Colonic mucosa (tissue), 4 donors: Measurements from ENCODE around the gene OPTC. TPM values are rescaled to one million over a fixed set of nuclear protein-coding genes. Genes with fewer than 3 reads are reported as not detected.

ENCODE experiments used
- DNase-seq: peaks from one replicate; pipeline ENCODE4 v3.0.0-alpha.2; 2020
- H3K27ac ChIP-seq: fragments of 200-600 bp; one replicate; pipeline ENCODE4 v1.8.0; 2021
- H3K27me3 ChIP-seq: fragments of 200-600 bp; one replicate; pipeline ENCODE4 v1.8.0; 2021
- H3K36me3 ChIP-seq: fragments of 200-600 bp; one replicate; pipeline ENCODE4 v1.8.0; 2021
- H3K4me1 ChIP-seq: fragments of 200-600 bp; one replicate; pipeline ENCODE4 v1.8.0; 2021; ENCODE audit warnings: mild to moderate bottlenecking
- H3K4me3 ChIP-seq: fragments of 200-600 bp; one replicate; pipeline ENCODE4 v1.8.0; 2021
- H3K9ac ChIP-seq, 2 donors: one replicate each; pipeline ENCODE4 v1.7.0; 2013; ENCODE audit warnings: control low read depth in 2 of 2, low read depth in 2 of 2, low read length in 2 of 2
- H3K9me3 ChIP-seq: fragments of 200-600 bp; one replicate; pipeline ENCODE4 v1.8.0; 2021
- intact Hi-C: fragments of 100-400 bp; cut with DNase I; formaldehyde crosslinking; loops from one replicate; pipeline ENCODE4 v1.14.1; 2022
- total RNA-seq, 2 donors: library from RNA; stranded (reverse); fragmentation: NEBNext Ultra II Directional in 1 of 2; extraction: Animal tissue kit (Norgen Biotek cat#: 25700) in 1 of 2; gene quantifications; one replicate each; pipeline ENCODE4 v1.2.1, GENCODE V29; 2021
- TF ChIP-seq, protein P1 (sequence below): fragments of 200-600 bp; IDR thresholded peaks from one replicate; pipeline ENCODE4 v1.8.0; 2022; ENCODE audit warnings: antibody characterized with exemption, mild to moderate bottlenecking
- donor health status: healthy.
- donor health status: DM: no; HTN: no; CAD: no.
- donor health status: DM: no; HTN: no; CAD: no.

OPTC gene
- total RNA-seq, 2 donors from 2014 or later = not detected

DNA sequence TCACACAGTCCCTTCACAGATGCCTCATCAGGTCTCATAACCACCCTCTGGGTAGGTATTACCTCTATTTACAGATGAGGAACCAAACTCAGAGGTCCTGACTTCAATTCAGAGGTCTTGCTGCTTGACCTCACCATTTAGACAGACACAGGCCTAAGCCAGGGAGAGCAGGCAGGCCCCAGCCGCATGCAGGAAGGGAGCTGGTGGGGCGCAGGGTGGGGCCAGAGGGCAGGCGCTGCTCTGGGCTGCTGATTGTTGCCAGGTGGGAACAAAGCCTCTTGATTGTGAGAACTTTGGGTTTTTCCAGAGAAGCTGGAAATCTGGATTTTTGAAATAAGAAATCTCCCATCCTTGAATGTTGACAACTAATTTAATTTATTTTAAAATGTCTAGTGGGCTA lies 38.2 kb upstream of the OPTC start:
- Histone ChIP-seq H3K9me3 (no peaks in the 10 kb centered on the region), H3K27ac (no peak overlapping the region), H3K9ac (no peak overlapping the region), H3K27me3 (no peaks in the 10 kb centered on the region), H3K36me3 (no peaks in the 10 kb centered on the region), H3K4me1 (no peaks in the 10 kb centered on the region), H3K4me3 (no peak overlapping the region)
- DNase-seq = no peak
- intact Hi-C loops = no loop called here
- TF ChIP-seq, protein P1, sequence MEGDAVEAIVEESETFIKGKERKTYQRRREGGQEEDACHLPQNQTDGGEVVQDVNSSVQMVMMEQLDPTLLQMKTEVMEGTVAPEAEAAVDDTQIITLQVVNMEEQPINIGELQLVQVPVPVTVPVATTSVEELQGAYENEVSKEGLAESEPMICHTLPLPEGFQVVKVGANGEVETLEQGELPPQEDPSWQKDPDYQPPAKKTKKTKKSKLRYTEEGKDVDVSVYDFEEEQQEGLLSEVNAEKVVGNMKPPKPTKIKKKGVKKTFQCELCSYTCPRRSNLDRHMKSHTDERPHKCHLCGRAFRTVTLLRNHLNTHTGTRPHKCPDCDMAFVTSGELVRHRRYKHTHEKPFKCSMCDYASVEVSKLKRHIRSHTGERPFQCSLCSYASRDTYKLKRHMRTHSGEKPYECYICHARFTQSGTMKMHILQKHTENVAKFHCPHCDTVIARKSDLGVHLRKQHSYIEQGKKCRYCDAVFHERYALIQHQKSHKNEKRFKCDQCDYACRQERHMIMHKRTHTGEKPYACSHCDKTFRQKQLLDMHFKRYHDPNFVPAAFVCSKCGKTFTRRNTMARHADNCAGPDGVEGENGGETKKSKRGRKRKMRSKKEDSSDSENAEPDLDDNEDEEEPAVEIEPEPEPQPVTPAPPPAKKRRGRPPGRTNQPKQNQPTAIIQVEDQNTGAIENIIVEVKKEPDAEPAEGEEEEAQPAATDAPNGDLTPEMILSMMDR = no peak

DNA sequence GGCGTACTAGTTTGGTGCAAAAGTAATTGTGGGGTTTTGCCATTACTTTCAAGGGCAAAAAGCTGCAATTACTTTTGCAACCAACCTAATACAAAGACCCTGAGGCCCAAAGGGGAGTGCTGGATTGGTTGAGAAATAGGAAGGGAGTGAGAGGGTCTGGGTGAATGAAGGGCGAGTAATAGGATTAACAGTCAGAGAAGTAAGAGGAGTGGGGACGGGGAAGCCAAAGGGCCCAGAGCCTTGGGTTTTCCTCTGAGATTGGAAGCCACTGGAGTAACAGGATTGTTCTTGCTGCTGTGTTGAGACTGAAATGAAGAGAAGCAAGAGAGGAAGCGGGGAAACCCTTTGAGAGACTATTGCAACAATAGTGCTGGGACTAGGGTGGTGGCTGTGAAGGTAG lies 37.4 kb upstream of the OPTC start:
- Histone ChIP-seq H3K4me1 (no peaks in the 10 kb centered on the region), H3K27me3 (no peaks in the 10 kb centered on the region), H3K9me3 (no peaks in the 10 kb centered on the region), H3K36me3 (no peaks in the 10 kb centered on the region), H3K9ac (no peak overlapping the region), H3K27ac (no peak overlapping the region), H3K4me3 (no peak overlapping the region)
- TF ChIP-seq, protein P1 = no peak
- intact Hi-C loops = no loop called here
- DNase-seq = no peak

GRCh38 chr1:203458078-203458477 lies 35.9 kb upstream of the OPTC start:
- Histone ChIP-seq H3K36me3 (no peaks in the 10 kb centered on the region), H3K9me3 (no peaks in the 10 kb centered on the region), H3K4me3 (no peak overlapping the region), H3K27me3 (no peaks in the 10 kb centered on the region), H3K9ac (no peak overlapping the region), H3K27ac (no peak overlapping the region), H3K4me1 (no peaks in the 10 kb centered on the region)
- TF ChIP-seq, protein P1 = no peak
- intact Hi-C loops = no loop called here
- DNase-seq = no peak

DNA sequence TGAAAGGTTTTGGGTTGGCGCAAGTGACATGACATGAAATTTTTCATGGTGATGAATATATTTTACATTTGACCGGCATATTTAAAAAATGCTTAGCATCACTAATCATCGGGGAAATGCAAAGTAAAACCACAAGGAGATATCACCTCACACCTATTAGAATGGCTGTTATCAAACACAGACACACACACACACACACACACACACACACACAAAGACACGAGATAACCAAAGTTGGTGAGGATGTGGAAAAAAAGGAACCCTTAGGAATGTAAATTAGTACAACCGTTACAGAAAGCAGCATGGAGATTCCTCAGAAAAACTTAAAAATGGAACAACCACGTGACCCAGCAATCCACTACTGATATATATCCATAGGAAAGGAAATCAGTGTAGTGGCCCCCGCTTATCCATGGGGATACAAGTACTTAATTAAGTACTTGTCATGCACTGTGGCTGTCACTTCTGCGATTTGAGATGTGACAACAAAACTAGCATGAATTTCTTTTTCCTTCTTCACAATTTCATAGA lies 34.2 kb upstream of the OPTC start:
- Histone ChIP-seq H3K36me3 (no peaks in the 10 kb centered on the region), H3K4me3 (no peak overlapping the region), H3K9me3 (no peaks in the 10 kb centered on the region), H3K4me1 (no peaks in the 10 kb centered on the region), H3K27me3 (no peaks in the 10 kb centered on the region), H3K27ac (no peak overlapping the region), H3K9ac (no peak overlapping the region)
- DNase-seq = no peak
- intact Hi-C loops = no loop called here
- TF ChIP-seq, protein P1 = no peak

DNA sequence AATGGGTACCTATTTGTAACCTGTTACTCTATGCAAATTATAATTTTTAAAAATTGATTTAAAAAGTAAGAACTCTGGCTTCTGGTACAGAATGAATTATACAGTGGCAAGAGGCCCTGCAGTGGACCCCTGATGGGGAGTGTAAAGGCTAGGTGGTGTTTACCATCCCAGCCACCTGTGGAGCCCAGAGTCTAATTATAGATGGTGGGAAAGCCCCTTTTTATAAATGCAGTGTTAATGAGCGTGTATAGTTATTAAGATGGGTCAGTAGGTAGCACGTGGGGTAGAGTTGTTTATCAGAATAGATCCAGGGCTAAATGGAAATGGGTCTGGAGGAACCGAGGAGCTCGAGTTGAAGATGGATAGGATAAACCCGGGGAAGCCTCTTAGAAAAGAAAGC lies 32.2 kb upstream of the OPTC start:
- no peaks in the 10 kb centered on the region for H3K4me1 ChIP-seq
- H3K27me3 ChIP-seq = no peaks in the 10 kb centered on the region
- H3K27ac ChIP-seq = no peak overlapping the region
- DNase-seq = no peak
- H3K9me3 ChIP-seq = no peaks in the 10 kb centered on the region
- TF ChIP-seq, protein P1 = no peak
- no peaks in the 10 kb centered on the region for H3K36me3 ChIP-seq
- H3K4me3 ChIP-seq = no peak overlapping the region
- H3K9ac ChIP-seq = no peak overlapping the region
- intact Hi-C loops = no loop called here
